HG03103 (cell line): ENCODE measurements around the gene FBRSL1.

Experiments
- ATAC-seq: cut with Tn5 transposase; IDR thresholded peaks from one replicate; pipeline ENCODE4 v1.9.1; 2021; ENCODE audit warnings: low read depth; ENCODE audit not compliant: unreplicated experiment

Gene FBRSL1

DNA sequence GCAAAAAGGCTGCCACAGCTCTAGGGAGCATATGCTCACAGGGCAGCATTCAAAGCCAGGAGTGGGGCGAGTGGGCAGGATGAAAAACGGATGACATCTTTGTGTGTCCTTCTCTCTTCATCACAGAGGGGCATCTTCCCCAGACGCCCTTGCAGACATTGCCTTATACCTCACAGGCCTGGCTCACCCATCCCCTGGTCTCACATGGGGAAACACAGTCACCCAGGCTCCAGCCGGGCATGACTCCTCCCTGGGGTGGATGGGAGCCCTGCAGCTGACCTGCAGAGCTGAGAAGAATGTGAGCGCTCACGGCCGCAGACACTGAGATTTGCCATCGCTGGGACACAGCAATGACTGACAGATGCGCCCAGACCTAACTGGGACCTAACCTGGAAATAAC is 7.2 kb upstream of the FBRSL1 start:
- ATAC-seq = no peak

GRCh38 chr12:132483208-132483607 is 6.7 kb upstream of the FBRSL1 start:
- no peak for ATAC-seq

GRCh38 chr12:132483612-132484011 is 6.3 kb upstream of the FBRSL1 start:
- ATAC-seq = no peak

- no peak for ATAC-seq
These were observed 5.6 kb upstream of the FBRSL1 start for GRCh38 chr12:132484183-132484890.

GRCh38 chr12:132484891-132485441 is 5.0 kb upstream of the FBRSL1 start:
- no peak for ATAC-seq

DNA sequence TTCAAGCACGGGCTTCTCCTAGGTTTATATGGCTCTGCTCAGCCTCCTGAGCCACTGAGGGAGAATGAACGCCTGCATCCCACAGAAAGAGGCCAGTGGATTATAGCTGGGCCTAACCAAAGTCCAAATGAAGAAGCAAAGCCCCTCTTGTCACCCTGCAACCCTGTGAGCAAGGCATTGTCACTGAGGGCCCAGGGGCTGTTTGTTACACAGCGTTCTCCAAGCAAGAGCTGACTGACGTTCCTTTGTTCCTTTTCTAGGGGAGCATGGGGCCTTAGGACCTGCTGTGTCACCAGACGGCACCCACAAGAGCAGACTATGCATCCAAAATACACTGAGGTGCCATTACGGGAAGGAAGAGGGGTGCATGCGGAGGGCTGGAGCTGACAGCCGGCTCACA is 4.3 kb upstream of the FBRSL1 start:
- no peak for ATAC-seq

- ATAC-seq = no peak
These were observed 3.8 kb upstream of the FBRSL1 start for GRCh38 chr12:132486168-132486567.

DNA sequence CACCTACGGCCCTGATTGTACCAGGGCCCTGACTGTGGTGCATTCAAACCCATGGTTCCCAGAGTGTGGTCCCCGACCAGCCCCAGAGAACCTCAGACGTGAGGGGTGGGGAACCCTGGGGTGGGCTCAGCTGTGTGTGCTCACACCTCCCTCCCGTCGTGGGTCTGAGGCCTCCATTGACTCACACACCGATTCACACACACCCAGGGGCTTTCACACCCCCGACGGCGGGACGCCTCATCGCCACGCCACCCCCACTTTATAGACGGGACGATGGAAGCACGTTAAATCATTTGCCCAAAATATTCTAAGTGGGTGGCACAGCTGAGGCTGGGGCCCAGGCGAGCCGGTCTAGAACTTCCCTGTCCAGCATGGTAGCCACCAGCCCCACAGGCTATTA is 3.4 kb upstream of the FBRSL1 start:
- no peak for ATAC-seq

- no peak for ATAC-seq
These were observed 2.6 kb upstream of the FBRSL1 start for GRCh38 chr12:132487311-132487741.

- ATAC-seq = no peak
These were observed 1.5 kb upstream of the FBRSL1 start for GRCh38 chr12:132488127-132489077.

GRCh38 chr12:132489078-132489601 is 811 bp upstream of the FBRSL1 start:
- peak; percentile 28 for ATAC-seq

- no peak for ATAC-seq
These were observed 629 bp downstream of the FBRSL1 start for GRCh38 chr12:132490422-132491137.

- ATAC-seq = no peak
These were observed 1.2 kb downstream of the FBRSL1 start for GRCh38 chr12:132491138-132491663.

- no peak for ATAC-seq
These were observed 1.9 kb downstream of the FBRSL1 start for GRCh38 chr12:132491761-132492378.

DNA sequence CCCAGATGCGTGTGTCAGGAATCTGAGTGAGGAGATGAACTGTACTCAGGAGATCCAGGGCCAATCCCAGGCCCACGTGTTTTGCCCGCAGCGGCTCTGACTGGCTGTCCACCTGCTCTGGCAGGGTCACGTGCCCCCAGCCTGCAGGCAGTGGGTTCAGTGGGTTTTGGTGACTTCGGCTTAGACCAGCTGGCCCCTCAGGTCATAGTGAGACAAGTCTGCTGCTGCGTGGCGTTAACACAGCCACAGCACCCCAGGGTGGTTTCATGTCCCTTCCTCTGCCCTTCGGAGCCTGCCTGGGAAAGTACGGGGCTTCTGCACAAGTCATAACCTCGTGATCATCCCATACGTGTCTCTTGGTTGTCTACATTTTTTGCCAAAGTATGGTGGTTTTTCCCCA is 2.6 kb downstream of the FBRSL1 start:
- no peak for ATAC-seq

DNA sequence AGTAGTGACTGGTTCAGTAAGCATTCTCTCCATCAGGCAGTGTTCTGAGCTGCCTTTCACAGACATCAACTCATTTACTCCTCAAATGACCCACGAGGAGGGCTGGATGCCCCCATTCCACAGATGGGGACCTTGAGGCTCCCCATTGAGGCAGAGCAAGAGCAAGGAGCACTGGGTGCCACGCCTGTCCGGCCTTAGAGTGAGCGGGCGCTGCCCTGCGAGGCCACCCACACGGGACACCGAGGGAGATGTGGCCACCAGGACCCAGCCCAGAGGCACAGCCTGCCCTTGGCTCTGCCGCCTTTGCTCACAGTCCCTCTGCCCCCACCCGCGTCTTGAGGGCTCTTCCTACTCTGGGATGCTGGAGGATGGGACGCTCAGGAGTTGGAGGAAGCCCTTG is 3.0 kb downstream of the FBRSL1 start:
- no peak for ATAC-seq

- ATAC-seq = no peak
These were observed 3.7 kb downstream of the FBRSL1 start for GRCh38 chr12:132493482-132494178.

GRCh38 chr12:132494294-132495164 is 4.6 kb downstream of the FBRSL1 start:
- no peak for ATAC-seq
